HG03460 (cell line): Measurements from ENCODE around the gene TBC1D22A.

Experiments
- ATAC-seq: cut with Tn5 transposase; IDR thresholded peaks from one replicate; pipeline ENCODE4 v1.9.1; 2021; ENCODE audit not compliant: unreplicated experiment

TBC1D22A gene

DNA sequence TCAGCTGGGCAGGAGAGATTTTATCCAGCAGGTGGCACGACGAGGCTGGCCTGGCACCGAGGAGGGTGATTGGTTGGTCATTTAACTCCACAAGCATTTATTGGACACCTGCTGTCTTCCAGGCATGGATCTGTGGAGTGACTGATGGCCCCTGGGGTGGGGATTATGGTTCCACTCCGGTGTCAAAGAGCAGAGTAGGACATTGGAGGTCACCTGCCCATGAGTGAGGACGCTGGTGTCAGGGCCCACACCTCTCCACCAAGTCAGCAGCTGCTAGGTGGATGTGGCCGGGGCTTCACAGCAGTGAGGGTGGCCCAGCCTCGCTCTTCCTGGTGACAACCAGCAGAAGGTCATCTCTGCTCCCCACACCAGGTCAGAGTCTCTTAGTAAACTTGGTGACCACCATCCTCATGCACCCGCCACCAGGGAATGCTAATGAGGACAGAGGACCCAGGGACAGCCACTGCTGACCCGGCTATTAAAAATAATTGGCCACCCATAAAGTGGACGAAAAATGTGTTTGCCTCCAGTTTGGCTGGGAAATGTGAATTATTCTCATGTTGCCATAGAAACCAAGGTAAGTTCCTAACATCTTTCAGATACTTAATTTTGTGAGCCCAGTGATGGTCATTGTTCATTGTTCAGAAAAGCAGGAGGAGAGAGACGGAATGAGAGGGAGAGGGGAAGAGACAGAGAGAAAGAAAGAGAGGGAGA, 428.7 kb downstream of the TBC1D22A start:
- ATAC-seq, result no peak

DNA sequence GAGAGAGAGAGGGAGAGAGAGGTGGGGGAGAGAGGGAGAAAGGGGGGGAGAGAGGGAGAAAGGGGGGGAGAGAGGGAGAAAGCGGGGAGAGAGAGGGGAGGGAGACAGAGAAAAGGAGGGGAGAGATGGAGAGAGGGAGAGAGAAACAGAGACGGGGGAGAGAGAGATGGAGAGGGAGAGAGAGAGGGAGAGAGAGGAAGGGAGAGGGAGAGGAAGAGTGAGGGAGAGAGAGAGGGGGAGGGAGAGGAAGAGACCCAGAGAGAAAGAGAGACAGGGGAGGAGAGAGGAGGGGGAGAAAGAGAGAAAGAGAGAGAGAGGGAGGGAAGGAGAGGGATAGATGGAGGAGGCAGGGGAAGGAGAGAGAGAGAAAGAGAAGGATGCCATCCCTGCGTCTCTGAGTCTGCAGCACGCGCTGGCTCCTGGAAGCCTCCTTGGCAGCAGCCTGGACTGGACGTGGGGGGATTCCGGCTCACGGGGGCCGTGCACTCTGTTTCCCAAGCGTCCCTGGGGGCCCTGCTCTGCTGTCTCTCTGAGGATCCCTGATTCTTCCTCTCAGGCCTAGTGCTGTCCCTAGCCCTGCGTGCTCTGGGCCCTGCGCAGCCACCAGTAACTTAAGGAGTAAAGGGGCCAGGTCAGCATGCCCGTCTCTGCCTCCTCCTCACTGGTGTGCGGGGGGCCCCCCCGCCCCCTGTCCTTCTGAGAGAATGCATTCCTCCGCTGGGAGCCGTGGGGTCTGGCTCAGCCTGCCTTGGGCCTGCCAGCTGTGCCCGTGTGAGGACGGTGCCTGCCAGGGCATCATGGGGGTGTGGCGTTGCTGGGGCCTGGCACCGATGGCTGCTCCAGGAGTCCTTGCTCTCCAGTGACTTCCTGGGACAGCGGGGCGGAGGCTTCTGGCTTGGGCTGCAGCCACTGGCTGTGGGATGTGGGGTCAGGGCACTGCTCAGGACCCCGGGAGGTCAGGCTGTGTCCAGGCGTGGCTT, 429.5 kb downstream of the TBC1D22A start:
- no peak for ATAC-seq

DNA sequence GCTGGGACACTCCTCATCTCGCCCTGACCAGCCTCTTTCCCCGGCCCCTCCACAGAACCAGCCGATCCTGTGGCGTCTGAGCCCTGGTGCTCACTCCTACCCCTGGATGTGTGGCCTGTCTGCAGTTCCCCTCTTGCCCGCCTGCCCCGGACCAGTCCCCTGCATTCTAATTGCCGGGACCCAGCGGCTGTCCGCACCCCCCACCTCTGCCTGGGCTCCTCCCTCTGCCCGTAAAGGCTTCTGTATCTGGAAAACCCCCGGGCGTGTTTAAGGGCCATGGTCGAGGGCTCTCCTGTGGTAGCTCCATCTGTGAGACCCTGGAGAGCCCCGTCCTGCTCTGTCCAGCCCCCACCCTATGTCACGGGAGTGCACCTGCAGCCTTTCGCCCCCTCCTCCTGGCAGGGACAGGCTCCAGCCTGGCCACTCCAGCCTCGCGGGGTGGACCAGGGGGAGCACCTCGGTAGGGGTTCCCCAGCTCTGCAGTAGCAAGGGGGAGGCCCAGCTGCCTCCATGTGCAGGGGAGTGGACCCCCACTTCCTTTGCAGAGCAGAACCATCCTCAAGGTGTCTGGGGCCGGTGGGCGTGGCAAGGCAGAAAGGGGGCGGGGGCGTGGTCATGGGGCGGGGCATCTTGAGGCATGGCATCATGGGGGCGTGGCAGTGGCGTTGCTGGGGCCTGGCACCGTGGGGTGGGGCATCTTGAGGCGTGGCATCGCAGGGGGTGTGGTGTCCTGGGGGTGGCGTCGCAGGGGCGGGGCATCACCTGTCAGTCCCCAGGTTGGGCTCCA, 430.4 kb downstream of the TBC1D22A start:
- ATAC-seq, result no peak

DNA sequence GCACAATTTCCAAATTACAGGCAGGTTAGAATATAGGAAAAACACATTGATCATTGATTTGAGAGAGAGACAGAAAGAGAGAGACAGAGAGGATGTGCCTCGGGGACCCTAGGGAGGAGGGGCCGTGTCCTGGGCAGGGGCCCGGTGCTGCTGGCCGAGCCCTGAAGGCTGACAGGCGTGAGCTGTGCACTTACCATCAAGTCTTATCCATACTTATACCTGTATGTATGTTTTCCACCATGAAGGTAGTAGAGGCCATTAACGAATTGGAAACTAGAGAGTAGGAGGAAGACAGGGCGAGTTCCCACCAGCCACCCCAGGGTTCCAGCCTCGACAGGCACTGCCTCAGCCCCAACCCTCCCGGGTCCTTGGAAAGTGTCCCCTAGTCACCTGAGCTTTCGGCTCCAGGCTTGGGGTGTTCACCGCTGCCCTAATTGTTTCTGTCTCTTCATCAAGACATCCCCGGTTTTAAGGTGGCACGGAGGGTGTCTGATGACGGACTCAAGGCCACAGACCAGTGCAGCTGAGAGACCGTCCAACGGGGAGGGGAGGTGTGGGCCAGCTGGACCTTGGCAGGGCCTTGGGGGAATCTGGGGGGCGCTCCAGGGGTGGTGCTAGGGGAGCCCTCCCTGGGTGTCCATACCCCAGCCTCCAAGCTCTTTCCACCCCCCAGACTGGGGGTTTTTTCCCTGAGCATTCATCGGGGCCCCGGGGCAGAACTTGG, 431.3 kb downstream of the TBC1D22A start:
- ATAC-seq, result no peak

DNA sequence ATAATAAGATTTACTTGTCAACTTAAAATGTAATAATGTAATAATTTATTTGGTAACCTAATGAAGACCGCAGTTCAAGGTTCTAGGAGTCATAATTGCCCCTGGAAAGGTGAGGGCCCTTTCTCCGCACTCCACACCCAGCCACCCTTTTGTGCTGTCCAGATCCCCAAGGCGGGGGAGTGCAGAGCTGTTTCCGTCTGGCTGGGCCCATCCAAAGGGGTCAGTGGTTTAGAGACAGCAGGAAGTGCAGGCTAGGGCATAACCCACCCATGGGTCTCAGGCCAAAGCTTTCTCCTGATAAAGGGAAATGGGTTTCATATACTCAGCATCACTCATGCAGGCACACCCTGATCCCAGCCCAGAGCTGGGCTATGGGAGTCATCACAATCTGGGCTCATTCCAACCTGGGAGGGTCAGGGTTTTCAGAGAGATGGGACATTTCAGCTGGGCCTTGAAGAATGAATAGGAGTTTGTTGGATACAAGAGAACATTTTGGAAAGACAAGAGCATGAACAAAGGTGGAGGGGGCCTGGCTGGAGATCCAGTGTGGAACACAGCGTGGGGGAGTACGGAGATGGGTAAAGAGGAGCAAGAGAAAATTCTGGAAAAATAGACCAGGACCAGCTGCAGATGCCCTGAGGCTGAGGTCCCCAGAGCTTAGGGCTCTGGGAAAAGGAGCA, 432.2 kb downstream of the TBC1D22A start:
- no peak for ATAC-seq

DNA sequence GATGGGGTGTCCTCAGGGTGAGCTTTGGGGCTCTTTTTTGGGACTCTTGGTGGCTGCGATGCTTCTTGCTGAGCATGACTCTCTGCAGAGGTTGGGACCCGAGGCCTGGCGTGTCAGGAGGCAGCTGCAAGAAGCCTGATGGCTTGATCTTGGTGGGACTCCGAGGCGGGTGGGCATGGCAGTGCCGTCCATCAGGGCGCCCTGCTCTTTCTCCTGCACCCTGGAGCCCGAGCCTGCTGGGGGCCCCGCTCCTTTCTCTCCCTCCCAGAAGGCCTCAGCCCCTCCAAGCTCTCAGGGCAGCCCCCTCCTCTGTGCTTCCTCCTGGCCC, 432.7 kb downstream of the TBC1D22A start:
- ATAC-seq, result no peak

DNA sequence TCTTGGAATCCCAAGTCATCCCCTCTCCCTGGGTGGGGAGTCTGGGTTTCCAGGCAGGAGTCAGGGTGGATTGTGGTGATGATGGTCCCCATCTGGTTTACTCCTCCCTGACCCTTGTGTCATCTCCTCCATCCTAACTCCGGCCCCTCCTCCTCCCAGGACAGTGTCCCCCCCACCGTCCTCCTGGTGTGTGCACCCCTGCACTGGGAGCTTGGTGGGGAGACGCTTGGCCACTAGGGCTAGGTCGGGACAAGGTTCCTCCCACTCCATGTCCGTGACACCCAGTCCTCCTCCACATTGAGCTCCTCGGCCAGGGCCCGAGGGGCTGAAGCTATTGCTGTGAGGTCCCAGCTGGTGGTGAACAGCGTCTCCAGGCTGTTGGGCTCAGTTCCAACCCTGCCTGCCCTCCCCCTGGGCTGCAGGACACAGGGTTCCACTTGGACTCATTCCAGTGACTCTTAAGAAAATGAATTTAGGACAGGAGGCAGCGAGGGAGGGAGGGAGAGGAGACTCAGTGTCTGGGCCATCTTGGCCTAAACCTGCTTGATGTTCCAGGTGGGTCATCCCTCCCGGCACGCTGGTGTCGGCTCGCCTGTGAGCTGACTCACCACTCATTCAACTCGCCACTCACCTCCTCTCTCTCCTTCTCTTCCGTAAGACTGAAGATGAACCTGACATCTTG, 433.2 kb downstream of the TBC1D22A start:
- no peak for ATAC-seq

DNA sequence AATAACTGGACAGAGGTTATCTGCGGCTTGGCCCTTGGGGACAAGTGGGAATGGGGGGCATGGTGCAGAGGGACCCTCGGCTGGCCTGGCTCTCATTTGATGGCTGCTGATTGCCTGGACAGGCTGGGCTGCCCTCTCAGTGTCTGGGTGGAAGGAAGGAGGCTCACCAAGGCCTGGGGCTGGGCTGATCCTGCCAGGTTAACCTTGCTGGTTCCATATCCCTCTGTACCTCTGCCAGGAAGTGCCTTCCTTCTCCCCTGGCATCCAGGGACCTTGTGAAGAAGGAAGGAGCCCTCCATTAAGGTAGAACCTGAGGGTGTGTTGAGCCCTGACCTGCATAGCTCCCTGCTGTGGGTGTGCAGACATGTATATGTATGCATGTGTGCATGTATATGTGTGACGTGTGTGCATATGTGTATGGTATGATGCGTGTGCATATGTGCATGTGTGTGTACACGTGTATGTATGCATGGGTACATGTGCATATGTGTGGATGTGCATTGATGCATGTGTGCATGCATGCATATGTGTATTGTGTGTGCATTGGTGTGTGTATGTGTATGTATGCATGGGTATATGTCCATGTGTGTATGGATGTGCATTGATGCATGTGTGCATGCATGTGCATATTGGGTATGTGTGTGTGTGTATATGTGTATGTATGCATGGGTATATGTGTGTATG, 433.9 kb downstream of the TBC1D22A start:
- no peak for ATAC-seq

DNA sequence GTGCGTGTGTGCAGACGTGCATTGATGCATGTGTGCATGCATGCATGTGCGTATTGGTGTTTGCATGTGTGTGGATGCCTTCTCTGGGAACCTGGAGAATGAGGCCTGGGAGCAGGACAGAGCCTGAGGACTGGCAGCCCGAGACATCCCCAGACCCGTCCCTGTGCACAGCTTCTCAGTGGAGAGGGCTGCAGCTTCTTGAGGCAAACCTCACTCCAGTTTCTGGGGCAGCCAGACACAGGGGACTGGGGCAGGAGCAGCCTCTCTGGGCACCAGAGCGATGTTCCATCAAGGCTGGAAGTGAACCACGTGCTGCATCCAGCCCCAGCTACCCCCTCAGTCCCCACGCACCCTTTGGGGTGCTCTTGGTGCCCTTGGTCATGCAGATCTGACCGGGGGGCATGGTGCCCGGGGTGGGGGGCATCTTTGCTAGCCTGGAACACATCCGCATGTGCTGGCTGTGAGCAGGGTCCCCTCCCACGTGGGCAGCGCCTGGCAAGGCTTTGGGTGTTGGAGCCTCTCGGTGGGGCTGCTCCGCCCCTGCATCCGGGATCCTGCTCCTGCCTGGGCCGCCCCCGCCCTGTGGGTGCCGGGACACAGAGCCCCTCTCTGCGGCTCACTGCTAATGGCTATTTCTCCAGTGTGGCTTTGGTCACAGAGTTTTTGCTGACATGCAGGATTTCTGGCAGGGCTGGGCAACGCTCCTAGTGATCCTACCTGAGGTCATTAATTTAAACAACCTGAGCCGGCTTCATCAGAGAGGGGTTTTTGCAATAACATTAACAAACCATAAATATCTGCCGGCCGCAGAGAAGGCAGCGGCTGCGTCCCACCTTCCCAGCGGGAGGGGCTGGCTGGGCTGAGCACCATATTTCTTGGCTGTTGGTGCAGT, 434.7 kb downstream of the TBC1D22A start:
- no peak for ATAC-seq

DNA sequence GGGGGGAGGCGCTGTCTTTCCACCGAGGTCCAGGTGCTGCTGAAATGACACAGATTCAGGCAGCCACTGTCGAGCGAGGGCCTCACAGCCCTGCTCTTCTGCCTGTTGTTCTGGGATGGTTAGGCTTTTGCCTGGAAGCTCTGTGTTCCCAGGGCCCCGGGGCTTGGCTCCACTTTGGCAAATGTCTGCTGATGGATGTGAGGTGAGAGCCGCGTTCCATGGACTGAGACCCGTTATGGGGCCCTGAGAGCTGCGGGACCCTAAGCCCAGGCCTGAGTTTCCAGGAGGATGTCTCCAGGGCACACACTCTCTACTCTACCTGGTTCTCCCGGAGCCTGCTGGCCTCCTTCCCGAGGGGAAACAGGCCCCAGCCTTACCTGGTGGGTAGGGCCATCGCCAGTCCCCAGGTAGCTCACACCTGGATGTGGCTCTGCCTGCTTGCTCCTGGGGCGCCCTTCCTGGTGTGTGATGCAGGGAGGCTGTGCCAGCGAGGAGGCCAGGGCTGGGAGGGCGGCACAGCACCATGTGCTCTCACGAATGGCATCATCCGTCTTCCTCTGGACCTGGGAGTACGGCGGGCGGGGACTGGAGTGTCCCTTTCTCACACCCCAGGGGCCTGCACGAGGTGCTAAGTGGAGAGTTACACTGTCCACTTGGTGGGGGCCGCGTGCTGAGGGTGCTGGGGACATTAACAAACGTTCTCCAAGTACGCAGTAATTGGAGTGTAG, 435.5 kb downstream of the TBC1D22A start:
- no peak for ATAC-seq

DNA sequence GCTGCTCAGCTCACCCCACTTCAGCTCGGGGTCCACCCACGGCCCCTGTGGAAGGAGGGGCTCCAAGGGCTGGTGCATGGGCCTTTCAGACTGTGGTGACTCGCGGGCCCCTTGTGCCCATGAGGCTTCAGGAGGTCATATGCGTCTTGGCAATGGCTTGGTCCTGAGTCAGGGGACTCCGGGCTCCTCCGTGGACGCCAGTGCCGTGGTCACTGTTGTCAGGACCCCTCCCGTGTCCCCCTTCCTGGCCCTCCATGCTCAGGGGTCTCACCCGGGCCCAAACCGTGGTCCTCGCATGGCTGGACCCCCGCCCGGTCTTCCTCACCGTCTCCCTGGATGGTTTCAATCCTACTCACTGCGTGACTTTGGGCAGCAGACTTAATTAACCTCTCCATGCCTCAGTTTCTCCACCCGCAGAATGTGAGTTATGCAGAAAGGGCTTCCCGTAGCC, 436.4 kb downstream of the TBC1D22A start:
- ATAC-seq, result no peak

DNA sequence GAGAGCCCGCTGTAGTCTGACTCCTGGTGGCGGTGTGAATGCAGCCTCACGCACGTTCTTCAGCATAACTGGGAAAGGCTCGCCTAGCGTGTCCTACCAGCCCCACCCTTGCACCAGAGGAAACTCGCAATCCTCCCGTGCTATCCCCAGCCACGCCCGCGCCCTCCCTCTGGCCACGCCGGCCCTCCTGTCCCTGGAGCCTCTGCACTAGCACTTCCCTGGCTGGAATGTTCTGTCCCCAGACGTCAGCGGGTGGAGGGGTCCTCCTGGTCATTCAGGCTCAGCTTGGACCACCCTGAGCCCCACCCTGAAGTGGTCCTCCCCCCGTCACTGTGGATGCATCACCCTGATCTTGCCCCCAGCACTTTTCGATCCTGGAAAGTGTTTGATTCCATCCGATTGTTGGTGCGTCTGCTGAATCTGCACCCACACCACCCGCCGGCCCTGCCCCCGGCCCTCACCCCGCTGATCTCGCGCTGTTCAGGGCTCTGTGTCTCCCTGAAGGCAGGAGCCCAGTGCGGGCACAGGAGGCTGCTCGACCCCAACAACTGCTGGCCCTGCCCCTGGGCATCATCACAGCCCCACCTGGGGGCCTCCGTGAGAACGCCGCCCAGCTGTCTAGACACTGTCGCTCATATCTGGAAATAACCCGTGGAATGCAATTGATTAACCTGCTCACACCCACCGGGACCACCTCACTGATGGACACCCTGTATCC, 437.0 kb downstream of the TBC1D22A start:
- no peak for ATAC-seq

DNA sequence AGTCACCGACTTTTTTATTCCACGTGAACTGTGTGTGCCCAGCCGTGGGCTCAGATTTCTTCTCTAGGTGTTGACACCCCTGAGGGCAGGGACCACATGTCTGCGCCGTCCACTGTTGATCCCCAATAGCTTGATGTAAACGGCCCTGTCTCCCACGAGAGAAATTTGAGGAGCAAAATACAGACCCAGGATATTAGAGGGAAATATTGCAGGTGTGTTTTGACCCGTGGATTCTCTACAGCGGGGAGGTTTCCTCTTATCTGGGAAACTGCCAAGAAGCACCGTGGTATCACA, 437.5 kb downstream of the TBC1D22A start:
- no peak for ATAC-seq

DNA sequence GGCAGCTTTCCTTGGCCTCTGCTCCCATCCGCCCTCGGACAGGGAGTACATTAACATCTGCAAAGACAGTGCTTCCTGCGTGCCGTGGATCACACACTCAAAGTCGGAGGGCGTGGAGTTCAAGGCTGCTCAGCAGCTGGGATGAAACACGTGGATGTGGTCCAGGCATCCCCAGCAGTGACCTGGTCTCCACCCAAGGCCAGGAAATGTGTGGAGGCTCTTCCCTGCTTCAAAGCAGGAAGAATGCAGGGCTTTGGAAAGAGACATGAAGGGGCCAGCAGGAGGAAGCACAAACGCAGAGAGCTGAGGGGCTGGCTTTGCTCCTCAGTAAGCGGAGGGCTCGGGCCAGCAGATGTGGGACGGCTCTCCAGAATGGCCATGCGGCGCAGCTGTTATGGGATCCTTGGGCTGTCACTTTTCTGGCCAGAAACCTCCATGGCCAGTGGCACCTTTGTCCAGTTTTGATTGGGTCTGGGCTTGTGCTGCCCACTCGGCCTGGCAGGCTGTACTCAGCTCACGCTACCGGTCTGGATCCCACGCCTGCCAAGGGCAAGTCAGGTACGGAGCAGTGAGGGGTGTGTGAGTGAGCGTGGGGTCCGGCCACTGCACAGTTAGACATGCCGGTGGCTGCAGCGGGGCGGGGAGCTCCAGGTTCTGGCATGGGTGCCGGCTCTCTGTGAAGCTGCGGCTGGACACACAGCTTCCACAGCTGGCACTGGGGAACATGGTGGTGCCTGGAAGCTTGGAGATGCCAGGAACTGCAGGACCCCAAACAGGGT, 438.0 kb downstream of the TBC1D22A start:
- no peak for ATAC-seq

DNA sequence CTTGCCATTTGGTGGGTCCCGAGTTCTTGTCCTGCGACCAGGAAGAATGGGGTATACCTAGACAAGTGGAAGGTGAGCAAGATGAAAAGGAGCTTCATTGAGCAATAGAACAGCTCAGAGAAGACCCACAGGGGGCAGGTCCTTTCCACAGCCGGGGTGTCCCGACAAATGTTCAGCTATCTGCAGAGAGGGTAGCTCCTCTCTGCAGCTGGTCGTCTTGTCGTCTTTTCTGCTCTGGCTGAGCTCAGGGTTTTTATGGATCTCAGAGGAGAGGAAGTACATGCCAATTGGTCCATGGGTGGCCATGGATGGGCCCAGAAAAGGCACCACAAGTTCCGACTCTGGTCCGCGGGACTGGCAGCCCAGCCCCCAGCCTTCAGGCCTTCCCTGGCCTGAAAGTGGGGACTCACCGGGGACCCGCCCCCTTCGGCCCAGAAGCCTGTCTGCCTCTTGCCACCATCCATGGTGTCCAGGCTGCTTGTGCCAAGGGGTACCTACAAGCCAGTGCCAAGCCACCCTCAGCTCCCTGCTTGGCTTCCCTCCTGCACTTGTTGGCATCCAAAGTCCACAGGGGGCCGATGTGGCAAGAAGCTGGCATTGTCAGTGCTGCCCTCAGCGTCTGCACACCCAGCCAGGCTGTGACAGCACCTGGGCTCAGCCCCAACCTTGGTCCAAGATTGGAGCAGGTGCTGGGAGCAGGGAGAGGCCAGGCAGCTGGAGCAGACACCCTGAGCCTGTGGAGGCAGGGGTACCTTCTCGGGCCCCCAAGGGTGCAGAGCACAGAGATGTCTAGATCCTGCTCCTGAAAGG, 438.9 kb downstream of the TBC1D22A start:
- no peak for ATAC-seq
